Measurements from ENCODE around the gene LPXN. TPM values are rescaled to one million over a fixed set of nuclear protein-coding genes. Genes with fewer than 3 reads are reported as not detected.

Gene LPXN
- total RNA-seq, 1 experiment from 2014 or later, result 3.0 TPM

- Histone ChIP-seq H3K36me3 (ENCODE audit: control insufficient read depth, insufficient read depth, low read length) (peaks cover 66% of the 10 kb centered on the region), H3K4me1 (ENCODE audit: control insufficient read depth, insufficient read depth, low read length) (no peaks in the 10 kb centered on the region), H3K27me3 (ENCODE audit: control insufficient read depth, insufficient read depth, low read length) (no peaks in the 10 kb centered on the region), H3K9me3 (ENCODE audit: control insufficient read depth, insufficient read depth, low read depth, low read length) (no peaks in the 10 kb centered on the region), H3K27ac (ENCODE audit: low read length) (no peak overlapping the region), H3K4me3 (ENCODE audit: low read depth in 2 of 2, low read length in 2 of 2) (no peak overlapping the region)
- intact Hi-C loops (cut with micrococcal nuclease; ENCODE audit: unreplicated experiment) (no loop called here), in situ Hi-C loops (cut with HindIII; ENCODE audit: low pct_unique_long_range_greater_than_20kb, low sequenced_read_pairs) (no loop called here)
- TF ChIP-seq SIN3A (IDR thresholded peaks at IDR 0.05; ENCODE audit: borderline replicate concordance, insufficient read depth, low read depth, low read length) (no peak), TCF7L2 (IDR thresholded peaks at IDR 0.05; ENCODE audit: low read depth, low read length) (no peak), POLR2AphosphoS5 (IDR thresholded peaks at IDR 0.05; ENCODE audit: low read depth, low read length) (no peak), CTCF (IDR thresholded peaks at IDR 0.05) (no peak), REST (IDR thresholded peaks at IDR 0.05; ENCODE audit: insufficient read depth in 1 of 2, low read depth in 2 of 2, low read length in 1 of 2) (no peak)
- no TSS peak for BruUV-seq (replicated peaks)
- POLR2A ChIA-PET, result no interaction called here
- ATAC-seq, result no peak
- CTCF ChIA-PET, result no interaction called here
- no peak for DNase-seq (ENCODE audit: low read depth, low spot score)
Observed at GRCh38 chr11:58621586-58622262, 46.1 kb upstream of the LPXN start.

- POLR2A ChIA-PET, result no interaction called here
- TF ChIP-seq SIN3A (IDR thresholded peaks at IDR 0.05; ENCODE audit: borderline replicate concordance, insufficient read depth, low read depth, low read length) (no peak), CTCF (IDR thresholded peaks at IDR 0.05) (peak; percentile 17; the same call in 1 of the 2 replicates)
- ATAC-seq, result no peak
- Histone ChIP-seq H3K27ac (ENCODE audit: low read length) (no peak overlapping the region), H3K4me3 (ENCODE audit: low read depth in 2 of 2, low read length in 2 of 2) (no peak overlapping the region), H3K36me3 (ENCODE audit: control insufficient read depth, insufficient read depth, low read length) (peaks cover 78% of the 10 kb centered on the region), H3K27me3 (ENCODE audit: control insufficient read depth, insufficient read depth, low read length) (no peaks in the 10 kb centered on the region), H3K9me3 (ENCODE audit: control insufficient read depth, insufficient read depth, low read depth, low read length) (no peaks in the 10 kb centered on the region), H3K4me1 (ENCODE audit: control insufficient read depth, insufficient read depth, low read length) (no peaks in the 10 kb centered on the region)
- CTCF ChIA-PET, result no interaction called here
- DNase-seq (ENCODE audit: low read depth, low spot score), result no peak
- in situ Hi-C loops (cut with HindIII; ENCODE audit: low pct_unique_long_range_greater_than_20kb, low sequenced_read_pairs), result no loop called here
- intact Hi-C loops (cut with micrococcal nuclease; ENCODE audit: unreplicated experiment), result no loop called here
- BruUV-seq (replicated peaks), result no TSS peak
Observed at GRCh38 chr11:58617976-58618557, 42.4 kb upstream of the LPXN start.

Measured in Panc1 (cell line).